NB4 (cell line): ENCODE results near the gene TDG.
"Not testable (repeated sequence)": the region's sequence is repeated elsewhere in the genome, so short reads cannot be mapped to it uniquely, and the experiment has no call there.

ENCODE experiments used
- DNase-seq: peaks from one replicate; pipeline ENCODE4 v3.0.0; 2010; ENCODE audit warnings: low read depth
- H3K4me3 ChIP-seq: one replicate; pipeline ENCODE4 v1.5.1; 2011; ENCODE audit warnings: mild to moderate bottlenecking, low read depth, low read length, moderate library complexity
- CTCF ChIP-seq: IDR thresholded peaks from one replicate; pipeline ENCODE4 v1.5.1; 2012; ENCODE audit warnings: low read depth, low read length
- MAX ChIP-seq: IDR thresholded peaks from 2 replicates; pipeline ENCODE4 v1.6.1; 2011; ENCODE audit warnings: low read depth, low read length
- MYC ChIP-seq: IDR thresholded peaks from 2 replicates; pipeline ENCODE4 v1.6.1; 2011; ENCODE audit warnings: low read depth, low read length
- POLR2A ChIP-seq: IDR thresholded peaks from 2 replicates; pipeline ENCODE4 v1.6.1; 2011; ENCODE audit warnings: mild to moderate bottlenecking; ENCODE audit not compliant: insufficient read length; ENCODE audit errors: extremely low read depth

TDG gene

GRCh38 chr12:104006929-104007328 is 41.3 kb downstream of the TDG start:
- no peak for TF ChIP-seq CTCF
- TF ChIP-seq MAX: no peak
- no peak for TF ChIP-seq POLR2A
- no peak for TF ChIP-seq MYC
- no peak overlapping the region for H3K4me3 ChIP-seq
- no peak for DNase-seq

GRCh38 chr12:104010121-104010520 is 44.4 kb downstream of the TDG start:
- TF ChIP-seq POLR2A: no peak
- no peak for DNase-seq
- no peak overlapping the region for H3K4me3 ChIP-seq

GRCh38 chr12:104010606-104011169 is 45.0 kb downstream of the TDG start:
- TF ChIP-seq MYC: no peak
- TF ChIP-seq POLR2A: no peak
- no peak for TF ChIP-seq MAX
- no peak overlapping the region for H3K4me3 ChIP-seq
- no peak for DNase-seq

- DNase-seq: no peak
- H3K4me3 ChIP-seq: no peak overlapping the region
- TF ChIP-seq MAX (no peak), POLR2A (no peak), MYC (no peak), CTCF (no peak)
These were observed 45.6 kb downstream of the TDG start for GRCh38 chr12:104011253-104011652.

GRCh38 chr12:104012331-104012730 is 46.7 kb downstream of the TDG start:
- no peak for DNase-seq
- H3K4me3 ChIP-seq: no peak overlapping the region
- no peak for TF ChIP-seq CTCF
- no peak for TF ChIP-seq MAX
- no peak for TF ChIP-seq MYC
- no peak for TF ChIP-seq POLR2A

- DNase-seq, H3K4me3 ChIP-seq: not testable (repeated sequence)
These were observed 56.2 kb downstream of the TDG start for GRCh38 chr12:104021862-104022261.

GRCh38 chr12:104022786-104023185 is 57.1 kb downstream of the TDG start:
- TF ChIP-seq POLR2A: no peak
- TF ChIP-seq CTCF: no peak
- no peak for TF ChIP-seq MAX
- no peak for TF ChIP-seq MYC
- no peak for DNase-seq
- no peak overlapping the region for H3K4me3 ChIP-seq

- TF ChIP-seq POLR2A: no peak
- no peak for TF ChIP-seq CTCF
- no peak for TF ChIP-seq MYC
- no peak overlapping the region for H3K4me3 ChIP-seq
- no peak for DNase-seq
These were observed 58.0 kb downstream of the TDG start for GRCh38 chr12:104023710-104024109.
